ENCODE measurements around the gene TAGLN3.

GRCh38 chr3:111998636-111999483, at the start of gene TAGLN3:
- no peak for TF ChIP-seq EZH2phosphoT487 (IDR thresholded peaks at IDR 0.05; ENCODE audit: low read depth)
- TF ChIP-seq CTCF (IDR thresholded peaks at IDR 0.05; ENCODE audit: low read depth, low read length): no peak

Data from OCI-LY3 (cell line).